ENCODE data around the gene KRT7.

GRCh38 chr12:52227606-52228166 lies 5.4 kb upstream of the KRT7 start:
- TF ChIP-seq CTCF (conservative IDR thresholded peaks at IDR 0.05) (no peak), EZH2 (IDR thresholded peaks at IDR 0.05; ENCODE audit: low read depth) (no peak)
